Thyroid gland (tissue), 4 donors: Measurements from ENCODE around the gene MMAB.

Experiments used
- POLR2A ChIP-seq, 2 donors: fragments of 450-650 bp; IDR thresholded peaks; one replicate each; pipeline ENCODE4 v1.6.1; 2017; ENCODE audit warnings: antibody characterized with exemption in 2 of 2, mild to moderate bottlenecking in 2 of 2, moderate library complexity in 1 of 2
- TF ChIP-seq, protein P1 (sequence below), 6 experiments: fragments of 200-600 bp in 3 of 6; fragments of 450-650 bp in 3 of 6; sonication (generic) in 3 of 6; IDR thresholded peaks; one replicate each; pipeline ENCODE4 v1.5.1; 2016 to 2019; ENCODE audit warnings: antibody characterized with exemption in 6 of 6, mild to moderate bottlenecking in 2 of 6, inconsistent platforms in 1 of 6, moderate library complexity in 1 of 6

DNA sequence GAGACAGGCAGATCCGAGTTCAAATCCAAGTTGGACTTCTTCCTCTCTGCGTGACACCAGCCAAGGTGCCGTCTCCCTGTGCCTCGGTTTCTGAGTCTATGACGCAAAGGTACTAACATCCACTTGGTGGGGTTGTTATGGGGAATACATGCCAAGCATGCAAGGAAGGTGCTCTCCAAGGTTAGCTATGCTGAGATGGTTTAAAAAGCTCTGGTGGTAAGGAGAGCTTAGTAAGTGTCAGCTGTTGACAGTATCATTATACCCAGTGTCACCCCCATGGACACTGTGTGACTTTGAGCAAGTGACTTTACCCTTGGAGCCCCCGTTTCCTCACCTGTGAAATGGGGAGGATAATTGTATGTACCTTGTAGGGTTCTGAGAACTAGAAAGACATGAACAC lies 22.2 kb downstream of the MMAB start:
- TF ChIP-seq, protein P1, sequence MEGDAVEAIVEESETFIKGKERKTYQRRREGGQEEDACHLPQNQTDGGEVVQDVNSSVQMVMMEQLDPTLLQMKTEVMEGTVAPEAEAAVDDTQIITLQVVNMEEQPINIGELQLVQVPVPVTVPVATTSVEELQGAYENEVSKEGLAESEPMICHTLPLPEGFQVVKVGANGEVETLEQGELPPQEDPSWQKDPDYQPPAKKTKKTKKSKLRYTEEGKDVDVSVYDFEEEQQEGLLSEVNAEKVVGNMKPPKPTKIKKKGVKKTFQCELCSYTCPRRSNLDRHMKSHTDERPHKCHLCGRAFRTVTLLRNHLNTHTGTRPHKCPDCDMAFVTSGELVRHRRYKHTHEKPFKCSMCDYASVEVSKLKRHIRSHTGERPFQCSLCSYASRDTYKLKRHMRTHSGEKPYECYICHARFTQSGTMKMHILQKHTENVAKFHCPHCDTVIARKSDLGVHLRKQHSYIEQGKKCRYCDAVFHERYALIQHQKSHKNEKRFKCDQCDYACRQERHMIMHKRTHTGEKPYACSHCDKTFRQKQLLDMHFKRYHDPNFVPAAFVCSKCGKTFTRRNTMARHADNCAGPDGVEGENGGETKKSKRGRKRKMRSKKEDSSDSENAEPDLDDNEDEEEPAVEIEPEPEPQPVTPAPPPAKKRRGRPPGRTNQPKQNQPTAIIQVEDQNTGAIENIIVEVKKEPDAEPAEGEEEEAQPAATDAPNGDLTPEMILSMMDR (IDR thresholded peaks at IDR 0.05), result no peak
- no peak for TF ChIP-seq POLR2A (IDR thresholded peaks at IDR 0.05)
